Measurements from ENCODE around the gene ULK1. TPM values are rescaled to one million over a fixed set of nuclear protein-coding genes. Genes with fewer than 3 reads are reported as not detected.
A peak's percentile ranks its signal among the peaks of the same experiment; 100 is the strongest.
"Not testable (repeated sequence)": the region's sequence is repeated elsewhere in the genome, so short reads cannot be mapped to it uniquely, and the experiment has no call there.

Gene ULK1
- total RNA-seq, 2 experiments from 2014 or later: 17.1 to 20.6 TPM

DNA sequence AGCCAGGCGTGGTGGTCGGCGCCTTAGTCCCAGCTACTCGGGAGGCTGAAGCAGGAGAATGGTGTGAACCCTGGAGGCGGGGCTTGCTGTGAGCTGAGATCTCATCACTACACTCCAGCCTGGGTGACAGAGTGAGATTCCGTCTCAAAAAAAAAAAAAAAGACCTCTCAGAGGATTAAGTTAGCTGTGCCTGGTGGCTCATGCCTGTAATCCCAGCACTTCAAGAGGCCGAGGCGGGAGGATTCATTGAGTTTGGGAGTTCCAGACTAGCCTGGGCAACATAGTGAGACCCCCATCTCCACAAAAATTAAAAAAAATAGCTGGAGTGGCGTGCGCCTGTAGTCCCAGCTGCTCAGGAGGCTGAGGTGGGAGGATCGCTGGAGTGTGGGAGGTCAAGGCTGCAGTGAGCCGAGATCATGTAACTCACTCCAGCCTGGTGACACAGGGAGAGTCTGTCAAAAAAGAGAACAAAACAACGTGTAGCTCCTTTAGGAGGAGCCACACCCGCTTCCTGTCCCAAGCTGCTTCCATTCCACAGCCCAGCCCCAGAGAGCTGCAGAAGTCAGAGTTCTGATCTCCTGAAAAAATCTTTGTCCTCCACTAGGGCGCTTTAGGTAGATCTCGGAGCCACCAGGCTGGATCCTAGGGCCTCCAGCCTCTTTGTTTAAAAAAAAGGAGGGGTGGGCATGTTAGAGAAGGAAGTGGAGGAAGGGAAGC is 11.5 kb upstream of the ULK1 start:
- peaks cover 8% of the 10 kb centered on the region for H3K9me3 Mint-ChIP-seq (ENCODE audit: insufficient read depth)
- no peak overlapping the region for H3K27ac Mint-ChIP-seq
- DNase-seq (no peak), ATAC-seq (no peak)
- no peaks in the 10 kb centered on the region for H3K36me3 Mint-ChIP-seq (ENCODE audit: low read depth)
- ChIA-PET CTCF (interaction anchor here (0.9 kb wide), 1 partner anchor 70 kb away, joined by 3 read pairs; no protein-coding TSS in a partner anchor), POLR2A (interaction anchor here (0.8 kb wide), 1 partner anchor 10 kb away, joined by 3 read pairs; no protein-coding TSS in a partner anchor)
- peaks cover 5% of the 10 kb centered on the region for H3K27me3 Mint-ChIP-seq (ENCODE audit: low read depth)
- H3K4me1 Mint-ChIP-seq (ENCODE audit: low read depth): no peaks in the 10 kb centered on the region
- H3K4me3 Mint-ChIP-seq: no peak overlapping the region

DNA sequence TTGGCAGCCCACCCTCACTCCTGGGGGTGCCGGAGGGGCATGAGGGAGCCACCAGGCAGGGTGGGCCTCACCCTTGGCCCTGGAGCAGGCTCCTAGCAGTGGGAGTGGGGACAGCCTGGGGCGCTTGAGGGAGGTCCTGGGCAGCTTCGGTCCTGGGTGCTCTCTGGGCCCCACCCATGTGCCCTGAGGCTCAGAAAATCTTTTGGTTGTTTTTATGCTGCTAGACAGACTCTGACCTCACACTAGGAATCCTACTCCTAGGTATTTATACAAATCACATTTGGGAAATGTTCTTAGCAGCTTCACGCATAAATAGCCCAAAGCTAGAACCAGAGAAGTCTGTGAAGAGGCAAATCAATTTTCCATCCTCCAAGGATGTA is 10.9 kb upstream of the ULK1 start:
- ATAC-seq (no peak), DNase-seq (no peak)
- Mint-ChIP-seq H3K27me3 (ENCODE audit: low read depth) (peaks cover 5% of the 10 kb centered on the region), H3K4me1 (ENCODE audit: low read depth) (no peaks in the 10 kb centered on the region), H3K36me3 (ENCODE audit: low read depth) (no peaks in the 10 kb centered on the region), H3K4me3 (no peak overlapping the region), H3K27ac (no peak overlapping the region), H3K9me3 (ENCODE audit: insufficient read depth) (peaks cover 8% of the 10 kb centered on the region)
- ChIA-PET POLR2A (interaction anchor here (0.8 kb wide), 1 partner anchor 10 kb away, joined by 3 read pairs; no protein-coding TSS in a partner anchor), CTCF (interaction anchor here (0.9 kb wide), 1 partner anchor 70 kb away, joined by 3 read pairs; no protein-coding TSS in a partner anchor)

DNA sequence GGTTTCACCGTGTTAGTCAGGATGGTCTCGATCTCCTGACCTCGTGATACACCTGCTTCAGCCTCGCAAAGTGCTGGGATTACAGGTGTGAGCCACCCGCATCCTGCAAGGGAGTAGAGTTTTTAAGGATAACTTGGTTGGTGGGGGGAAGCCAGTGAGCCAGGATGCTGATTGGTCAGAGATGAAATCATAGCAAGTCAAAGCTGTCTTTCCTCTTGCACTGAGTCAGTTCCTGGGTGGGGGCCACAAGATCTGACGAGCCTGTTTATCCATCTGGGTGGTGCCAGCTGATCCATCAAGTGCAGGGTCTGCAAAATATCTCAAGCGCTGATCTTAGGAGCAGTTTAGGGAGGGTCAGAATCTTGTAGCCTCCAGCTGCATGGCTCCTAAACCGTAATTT is 9.3 kb upstream of the ULK1 start:
- H3K27ac Mint-ChIP-seq; POLR2A ChIA-PET; H3K36me3 Mint-ChIP-seq (ENCODE audit: low read depth): not testable (repeated sequence)

GRCh38 chr12:131885543-131886057 is 8.8 kb upstream of the ULK1 start:
- H3K36me3 Mint-ChIP-seq (ENCODE audit: low read depth): no peaks in the 10 kb centered on the region
- no peaks in the 10 kb centered on the region for H3K4me1 Mint-ChIP-seq (ENCODE audit: low read depth)
- ChIA-PET POLR2A (no interaction called here), CTCF (no interaction called here)
- H3K27me3 Mint-ChIP-seq (ENCODE audit: low read depth): no peaks in the 10 kb centered on the region
- H3K4me3 Mint-ChIP-seq: no peak overlapping the region
- H3K27ac Mint-ChIP-seq: no peak overlapping the region
- no peak for ATAC-seq
- DNase-seq: no peak
- peaks cover 8% of the 10 kb centered on the region for H3K9me3 Mint-ChIP-seq (ENCODE audit: insufficient read depth)

More for the DNA sequence above, 9.3 kb upstream of the ULK1 start:
- H3K4me1 Mint-ChIP-seq (ENCODE audit: low read depth); H3K4me3 Mint-ChIP-seq; DNase-seq; H3K9me3 Mint-ChIP-seq (ENCODE audit: insufficient read depth); H3K27me3 Mint-ChIP-seq (ENCODE audit: low read depth); ATAC-seq; CTCF ChIA-PET: not testable (repeated sequence)

DNA sequence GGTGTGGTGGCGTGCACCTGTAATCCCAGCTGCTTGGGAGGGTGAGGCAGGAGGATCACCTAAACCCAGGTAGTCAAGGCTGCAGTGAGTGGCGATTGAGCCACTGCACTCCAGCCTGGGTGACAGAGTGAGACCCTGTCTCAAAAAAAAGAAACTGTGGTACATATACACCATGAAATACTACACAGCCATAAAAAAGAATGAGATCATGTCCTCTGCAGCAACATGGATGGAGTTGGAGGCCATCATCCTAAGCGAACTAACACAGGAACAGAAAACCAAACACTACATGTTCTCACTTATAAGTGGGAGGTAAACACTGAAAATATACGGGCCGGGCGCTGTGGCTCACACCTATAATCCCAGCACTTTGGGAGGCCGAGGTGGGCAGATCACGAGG is 2.7 kb upstream of the ULK1 start:
- H3K4me1 Mint-ChIP-seq (ENCODE audit: low read depth); H3K36me3 Mint-ChIP-seq (ENCODE audit: low read depth); POLR2A ChIA-PET; CTCF ChIA-PET; H3K4me3 Mint-ChIP-seq; DNase-seq; H3K27me3 Mint-ChIP-seq (ENCODE audit: low read depth); H3K27ac Mint-ChIP-seq; H3K9me3 Mint-ChIP-seq (ENCODE audit: insufficient read depth); ATAC-seq: not testable (repeated sequence)

DNA sequence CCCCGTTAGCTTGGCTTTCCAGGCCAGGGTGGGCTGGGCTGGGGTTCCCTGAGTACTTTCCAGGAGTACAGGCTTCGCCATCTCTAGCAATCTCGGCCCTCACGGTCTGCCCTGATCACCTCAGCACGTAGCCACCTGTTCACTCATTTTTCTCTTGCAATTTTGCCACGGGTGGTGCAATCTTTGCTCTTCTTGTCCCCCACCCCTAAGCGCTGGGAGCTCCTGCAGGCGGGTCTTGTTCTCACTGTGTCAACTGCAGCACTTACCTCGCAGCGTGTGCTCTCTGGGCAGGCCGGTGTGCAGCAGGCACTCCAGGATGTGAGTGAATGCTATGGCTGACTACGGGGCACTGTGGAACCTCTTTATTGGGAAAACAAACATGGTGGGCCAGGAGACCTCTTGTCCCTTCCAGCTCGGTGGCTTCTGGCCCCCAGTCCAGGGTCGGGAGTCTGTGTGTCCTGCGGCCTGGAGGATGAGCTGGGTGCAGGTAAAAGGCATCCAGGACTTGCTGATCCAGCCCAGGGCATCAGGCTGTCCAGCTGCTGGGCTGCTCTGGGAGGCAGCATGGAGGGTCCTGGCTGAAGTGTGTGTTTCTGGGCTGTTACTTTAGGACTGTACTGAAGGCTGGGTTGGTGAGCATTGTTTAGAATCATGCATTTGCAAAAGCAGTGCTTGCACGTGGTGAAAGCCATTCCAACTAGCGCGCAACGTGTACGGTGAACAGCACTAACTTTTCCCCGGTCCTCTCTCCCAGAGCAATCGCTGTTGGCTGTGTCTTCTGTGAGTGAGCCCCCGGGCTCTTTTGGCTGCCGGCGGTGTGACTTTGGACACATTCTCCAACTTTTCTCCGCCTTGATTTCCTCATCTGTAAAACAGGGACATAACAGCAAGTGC is 1.5 kb upstream of the ULK1 start:
- ATAC-seq: no peak
- no peak overlapping the region for H3K27ac Mint-ChIP-seq
- no peak for DNase-seq
- H3K27me3 Mint-ChIP-seq (ENCODE audit: low read depth): no peaks in the 10 kb centered on the region
- no peaks in the 10 kb centered on the region for H3K9me3 Mint-ChIP-seq (ENCODE audit: insufficient read depth)
- ChIA-PET CTCF (no interaction called here), POLR2A (no interaction called here)
- peak overlapping the region; percentile 38 for H3K4me3 Mint-ChIP-seq
- no peaks in the 10 kb centered on the region for H3K36me3 Mint-ChIP-seq (ENCODE audit: low read depth)
- peaks cover 17% of the 10 kb centered on the region for H3K4me1 Mint-ChIP-seq (ENCODE audit: low read depth)

- ChIA-PET POLR2A (no interaction called here), CTCF (no interaction called here)
- peaks cover 17% of the 10 kb centered on the region for H3K4me1 Mint-ChIP-seq (ENCODE audit: low read depth)
- DNase-seq: no peak
- no peak for ATAC-seq
- H3K36me3 Mint-ChIP-seq (ENCODE audit: low read depth): no peaks in the 10 kb centered on the region
- peak overlapping the region; percentile 38 for H3K4me3 Mint-ChIP-seq
- H3K9me3 Mint-ChIP-seq (ENCODE audit: insufficient read depth): no peaks in the 10 kb centered on the region
- H3K27ac Mint-ChIP-seq: no peak overlapping the region
- no peaks in the 10 kb centered on the region for H3K27me3 Mint-ChIP-seq (ENCODE audit: low read depth)
Measured at GRCh38 chr12:131893605-131894312, 663 bp upstream of the ULK1 start.

DNA sequence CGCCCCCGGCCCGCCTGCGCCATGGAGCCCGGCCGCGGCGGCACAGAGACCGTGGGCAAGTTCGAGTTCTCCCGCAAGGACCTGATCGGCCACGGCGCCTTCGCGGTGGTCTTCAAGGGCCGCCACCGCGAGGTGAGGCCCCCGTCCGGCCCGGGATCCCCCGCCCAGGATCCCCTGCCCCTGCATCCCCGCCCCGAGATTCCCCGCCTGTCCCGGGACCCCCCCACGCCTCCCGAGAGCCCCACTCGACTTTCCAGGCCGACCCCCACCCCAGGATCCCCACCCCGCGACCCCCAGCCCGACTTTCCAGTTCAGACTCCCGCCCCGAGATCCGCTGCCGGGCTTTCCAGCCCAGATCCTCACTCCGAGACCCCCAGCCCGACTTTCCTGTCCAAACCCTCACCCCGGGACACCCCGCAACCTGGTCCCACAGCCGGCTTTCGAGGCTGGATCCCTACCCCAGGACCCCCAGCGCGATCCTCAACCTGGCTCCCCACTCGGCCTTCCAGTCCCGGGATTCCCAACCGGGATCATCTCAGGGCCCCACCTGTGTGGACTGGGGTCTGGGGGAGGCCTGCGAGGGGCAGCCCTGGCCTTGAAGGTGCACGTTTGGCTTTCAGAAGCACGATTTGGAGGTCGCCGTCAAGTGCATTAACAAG is 688 bp downstream of the ULK1 start:
- peak overlapping the region; percentile 79 for H3K27ac Mint-ChIP-seq
- POLR2A ChIA-PET: no interaction called here
- DNase-seq (peak; percentile 33), ATAC-seq (no peak)
- H3K4me3 Mint-ChIP-seq: peak overlapping the region; percentile 80
- no peaks in the 10 kb centered on the region for H3K27me3 Mint-ChIP-seq (ENCODE audit: low read depth)
- CTCF ChIA-PET: no interaction called here
- no peaks in the 10 kb centered on the region for H3K9me3 Mint-ChIP-seq (ENCODE audit: insufficient read depth)
- peaks cover 18% of the 10 kb centered on the region for H3K4me1 Mint-ChIP-seq (ENCODE audit: low read depth)
- no peaks in the 10 kb centered on the region for H3K36me3 Mint-ChIP-seq (ENCODE audit: low read depth)

GRCh38 chr12:131895640-131896079 is 1.2 kb downstream of the ULK1 start:
- no peaks in the 10 kb centered on the region for H3K9me3 Mint-ChIP-seq (ENCODE audit: insufficient read depth)
- peak overlapping the region; percentile 80 for H3K4me3 Mint-ChIP-seq
- H3K27me3 Mint-ChIP-seq (ENCODE audit: low read depth): no peaks in the 10 kb centered on the region
- ChIA-PET POLR2A (no interaction called here), CTCF (no interaction called here)
- H3K27ac Mint-ChIP-seq: peak overlapping the region; percentile 79
- H3K4me1 Mint-ChIP-seq (ENCODE audit: low read depth): peaks cover 19% of the 10 kb centered on the region
- H3K36me3 Mint-ChIP-seq (ENCODE audit: low read depth): no peaks in the 10 kb centered on the region
- ATAC-seq (no peak), DNase-seq (no peak)

DNA sequence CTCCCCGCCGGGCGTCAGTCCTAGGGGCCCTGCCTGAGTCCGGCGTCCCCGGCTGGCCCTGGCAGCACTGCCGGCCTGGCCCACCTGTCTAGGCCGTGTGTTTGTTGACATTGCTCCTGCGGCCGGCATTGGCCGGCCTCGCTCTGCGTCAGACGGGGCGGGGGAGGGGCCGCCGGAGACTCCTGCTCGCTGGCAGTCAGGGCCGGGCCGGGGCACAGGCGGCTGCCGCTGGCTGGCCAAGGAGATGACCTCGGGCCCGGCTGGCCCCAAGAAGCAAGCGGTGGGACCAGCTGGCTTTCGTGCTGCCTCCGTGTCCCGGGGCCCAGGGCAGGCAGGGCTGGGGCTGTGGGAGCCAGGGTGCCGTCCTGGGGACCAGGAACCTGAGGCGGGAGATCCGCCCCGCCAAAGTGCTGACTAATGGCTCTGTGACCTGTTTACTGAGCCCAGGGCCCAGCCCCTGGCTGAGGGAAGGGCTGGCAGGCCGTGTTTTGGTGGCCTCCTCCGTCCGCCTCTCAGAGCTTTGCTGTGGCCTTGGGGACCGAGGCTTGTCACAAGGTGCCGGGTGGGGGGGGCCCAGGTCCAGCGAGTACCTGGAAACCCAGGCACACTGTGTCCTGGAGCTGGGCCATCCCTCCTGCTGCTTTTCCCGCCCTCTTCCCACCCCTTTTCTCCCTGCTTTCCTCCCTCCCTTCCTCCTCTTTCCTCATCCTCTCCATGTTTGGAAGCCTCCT is 1.8 kb downstream of the ULK1 start:
- CTCF ChIA-PET: no interaction called here
- peak overlapping the region; percentile 80 for H3K4me3 Mint-ChIP-seq
- POLR2A ChIA-PET: no interaction called here
- ATAC-seq (peak; percentile 71), DNase-seq (peak; percentile 74)
- H3K27ac Mint-ChIP-seq: peak overlapping the region; percentile 64
- H3K27me3 Mint-ChIP-seq (ENCODE audit: low read depth): no peaks in the 10 kb centered on the region
- peaks cover 19% of the 10 kb centered on the region for H3K4me1 Mint-ChIP-seq (ENCODE audit: low read depth)
- no peaks in the 10 kb centered on the region for H3K9me3 Mint-ChIP-seq (ENCODE audit: insufficient read depth)
- no peaks in the 10 kb centered on the region for H3K36me3 Mint-ChIP-seq (ENCODE audit: low read depth)

DNA sequence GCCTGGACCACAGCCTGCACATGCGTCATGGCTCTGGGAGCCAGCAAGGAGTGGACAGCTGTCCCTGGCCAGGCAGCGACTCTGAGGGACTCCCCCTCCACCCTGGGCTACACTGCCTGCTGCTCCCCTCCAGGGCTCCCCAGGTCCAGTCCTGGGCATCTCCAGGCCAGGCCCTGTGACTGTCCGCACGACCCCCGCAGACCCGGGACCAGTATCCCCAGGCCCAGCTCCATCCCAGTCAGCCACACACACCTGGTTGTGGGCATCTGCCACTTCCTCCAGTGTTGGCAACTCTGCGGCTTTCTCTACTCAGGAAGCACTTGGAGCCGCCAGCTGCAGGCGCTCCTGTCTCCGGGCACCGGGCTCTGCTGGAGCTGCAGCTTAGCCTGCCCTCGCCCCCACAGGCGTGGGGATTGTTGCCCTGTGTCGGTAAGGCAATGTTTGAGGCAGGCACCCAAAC is 2.4 kb downstream of the ULK1 start:
- Mint-ChIP-seq H3K27me3 (ENCODE audit: low read depth) (no peaks in the 10 kb centered on the region), H3K4me1 (ENCODE audit: low read depth) (peaks cover 19% of the 10 kb centered on the region), H3K36me3 (ENCODE audit: low read depth) (no peaks in the 10 kb centered on the region), H3K27ac (peak overlapping the region; percentile 64), H3K9me3 (ENCODE audit: insufficient read depth) (no peaks in the 10 kb centered on the region), H3K4me3 (peak overlapping the region; percentile 52)
- no peak for ATAC-seq
- DNase-seq: no peak
- POLR2A ChIA-PET: interaction anchor here (1.2 kb wide), 1 partner anchor 33 kb away, joined by 3 read pairs; no protein-coding TSS in a partner anchor
- CTCF ChIA-PET: no interaction called here
